HG02610 (cell line): ENCODE measurements around the gene TTC28.

Source experiments
- ATAC-seq: cut with Tn5 transposase; IDR thresholded peaks from one replicate; pipeline ENCODE4 v1.9.1; 2021; ENCODE audit warnings: mild to moderate bottlenecking, moderate library complexity; ENCODE audit not compliant: unreplicated experiment

TTC28 gene

DNA sequence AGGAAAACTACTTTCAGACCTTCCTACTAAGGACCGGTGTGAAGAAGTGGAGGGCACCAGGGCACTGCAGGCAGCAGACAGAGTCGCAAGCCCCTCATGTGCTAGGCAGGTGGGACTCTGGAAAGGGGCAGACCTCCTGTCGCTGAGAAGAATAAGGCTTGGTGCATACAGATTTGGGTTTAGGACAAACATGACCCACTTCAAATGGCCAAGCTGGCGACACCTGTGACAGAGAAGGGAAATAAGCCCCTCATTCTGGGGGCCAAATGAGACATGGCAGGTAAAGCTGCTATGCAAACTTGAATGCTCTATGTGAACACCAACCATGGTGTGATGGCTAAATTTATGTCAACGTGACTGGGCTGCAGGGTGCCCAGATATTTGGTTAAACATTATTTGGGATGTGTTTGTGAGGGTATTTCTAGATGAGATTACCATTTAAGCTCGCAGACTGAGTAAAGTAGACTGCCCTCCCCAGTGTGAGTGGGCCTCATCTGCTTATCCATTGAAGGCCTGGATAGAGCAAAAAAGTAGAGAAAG lies 648.2 kb downstream of the TTC28 start:
- ATAC-seq, result no peak

DNA sequence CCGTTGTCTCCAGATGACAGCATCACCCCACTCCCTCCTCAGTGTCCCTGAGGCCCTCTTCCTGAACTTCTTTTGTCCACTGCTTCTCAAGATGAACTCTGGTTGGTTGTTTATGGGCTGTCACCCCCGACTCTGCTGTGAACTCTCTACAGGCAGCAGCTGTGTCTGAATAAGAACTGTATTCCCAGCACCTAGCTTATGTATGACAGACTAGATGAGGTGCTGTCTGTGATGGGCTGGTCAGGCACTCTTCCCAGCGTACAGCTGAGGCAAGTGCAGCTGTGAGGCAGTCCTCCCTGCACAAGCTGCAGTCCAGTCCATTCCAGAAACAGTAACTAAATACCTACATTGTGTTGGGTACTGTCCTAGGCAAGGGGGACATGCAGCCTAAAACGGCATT lies 649.2 kb downstream of the TTC28 start:
- no peak for ATAC-seq

DNA sequence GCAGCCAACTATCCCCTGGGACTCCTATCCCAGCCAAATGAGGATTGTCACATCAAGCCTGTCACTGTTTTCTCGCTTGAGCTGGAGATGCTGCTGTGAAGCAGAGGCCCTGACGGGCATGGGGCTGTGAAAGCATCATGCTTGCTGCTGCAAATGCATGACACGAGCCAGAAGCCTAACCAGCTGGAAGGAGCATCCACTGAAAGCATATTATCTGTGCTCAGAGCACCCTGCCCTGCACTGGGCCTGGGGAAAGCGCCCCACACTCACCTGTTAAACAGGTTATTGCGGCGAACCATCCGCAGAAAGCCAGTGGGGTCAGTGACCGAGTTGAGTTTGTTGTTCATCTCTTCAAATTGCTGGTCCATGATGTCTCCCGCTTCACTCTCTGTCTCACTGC lies 649.7 kb downstream of the TTC28 start:
- no peak for ATAC-seq

DNA sequence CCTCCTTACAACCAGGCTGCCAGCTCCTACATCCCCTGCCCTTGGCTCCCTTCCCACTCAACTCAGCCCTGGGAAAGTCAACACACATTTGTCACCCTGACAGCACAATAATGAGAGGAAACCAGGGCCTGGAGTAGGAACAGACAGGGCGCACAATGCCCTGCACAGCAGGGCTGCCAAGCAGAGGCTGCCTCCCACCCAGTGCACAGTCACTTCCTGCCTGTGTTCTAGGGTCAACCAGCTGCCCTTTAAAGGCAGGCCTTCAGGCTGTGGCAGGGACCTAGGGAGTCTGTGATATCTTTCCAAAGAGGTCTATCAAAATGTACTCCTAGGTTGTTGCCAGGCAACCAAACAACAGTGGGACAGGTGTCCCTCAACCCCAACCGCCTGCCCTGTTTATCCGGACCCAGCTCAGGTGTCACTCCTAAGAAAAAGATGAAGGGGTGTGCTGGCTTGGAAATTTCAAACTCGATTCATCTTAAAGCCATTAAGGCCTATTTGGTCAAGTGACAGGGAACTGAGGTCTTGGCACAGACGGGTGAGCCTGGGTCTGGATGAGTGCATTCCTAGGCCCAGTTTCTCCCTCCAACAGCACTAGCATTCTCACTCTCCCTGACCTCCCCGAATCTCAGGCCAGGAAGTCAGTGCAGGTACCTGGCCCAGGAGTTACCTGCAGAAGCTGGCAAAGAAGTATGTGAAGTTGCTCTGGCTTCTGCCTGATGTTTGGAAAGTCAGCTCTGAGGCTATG lies 650.3 kb downstream of the TTC28 start:
- no peak for ATAC-seq

DNA sequence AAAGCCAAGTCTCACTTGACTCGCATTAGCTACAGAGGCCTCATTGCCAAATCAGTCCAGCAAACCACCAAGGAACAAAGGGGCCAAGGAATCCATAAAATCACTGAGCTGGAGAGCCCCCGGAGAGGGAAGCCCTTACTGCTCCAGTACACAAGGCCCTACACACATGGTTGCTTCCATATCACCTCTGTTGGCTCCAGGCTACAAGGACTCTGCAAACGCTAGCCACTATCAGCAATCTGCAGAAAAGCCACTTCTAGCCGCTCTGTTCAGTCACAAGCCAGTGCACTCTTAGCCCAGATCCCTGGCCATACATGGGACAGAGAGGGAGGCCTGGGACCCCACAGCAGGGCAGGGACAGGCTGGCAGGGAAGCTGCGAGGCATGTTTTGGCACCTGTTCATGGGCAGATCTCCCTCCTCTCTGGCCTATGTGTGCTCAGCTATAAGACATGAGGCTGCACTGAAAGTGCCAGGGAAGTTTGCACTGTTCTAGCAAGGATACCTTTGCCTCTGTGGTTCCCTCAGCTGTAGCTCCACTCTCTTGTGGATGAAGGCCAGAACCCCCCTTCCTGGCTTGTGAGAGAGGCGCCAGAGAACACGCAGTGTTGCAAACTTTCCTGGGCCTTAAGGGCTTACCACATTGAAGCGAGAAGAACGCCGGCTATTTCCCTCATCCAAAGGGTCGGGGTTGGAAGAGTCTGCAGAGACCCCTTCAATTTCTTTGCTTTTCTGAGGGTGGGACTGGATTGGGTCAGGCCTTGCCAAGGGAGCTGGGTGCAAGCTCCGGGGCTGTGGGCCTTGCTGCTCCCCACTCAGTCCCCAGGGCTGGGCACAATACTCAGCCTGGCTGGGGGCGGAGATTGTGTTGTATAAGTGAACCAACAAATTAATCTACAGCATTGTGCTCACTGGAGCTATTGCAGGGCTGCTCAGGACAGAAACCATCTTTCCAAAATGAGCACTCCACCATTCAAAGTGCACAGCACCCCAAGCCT lies 651.9 kb downstream of the TTC28 start:
- no peak for ATAC-seq

DNA sequence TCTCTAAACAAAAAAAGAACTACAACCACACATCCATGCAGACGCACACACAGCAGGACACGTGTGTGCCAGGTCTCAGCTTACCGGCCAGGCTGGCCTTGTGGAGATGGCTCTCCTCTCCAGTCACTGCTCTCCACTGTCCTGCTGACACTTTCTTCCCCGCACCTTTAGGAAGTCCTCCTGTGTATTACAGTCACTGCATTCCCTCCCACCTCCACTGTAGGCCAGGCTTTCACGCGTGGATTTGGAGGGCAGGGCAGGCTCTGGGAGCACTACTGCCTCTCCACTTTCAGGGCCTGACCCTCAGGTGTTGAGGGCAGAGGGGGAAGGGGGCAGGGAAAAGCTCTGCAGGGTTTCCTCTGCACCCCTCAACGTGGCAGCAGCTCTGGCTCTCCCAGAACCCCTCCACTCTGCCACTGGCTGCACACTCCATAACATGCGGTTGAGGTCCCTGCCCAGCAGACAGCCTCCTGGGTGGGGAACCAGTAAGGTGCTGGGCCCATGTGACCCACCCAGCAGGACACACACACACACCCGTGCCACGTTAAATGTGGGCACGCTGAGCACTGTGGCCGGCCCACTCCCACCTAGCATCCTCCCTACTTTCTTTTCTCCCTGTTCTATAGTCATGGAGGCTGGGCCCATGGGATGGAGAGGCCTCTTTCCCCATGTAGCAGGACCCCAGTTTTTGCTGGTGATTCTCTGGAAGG lies 653.6 kb downstream of the TTC28 start:
- ATAC-seq, result no peak

DNA sequence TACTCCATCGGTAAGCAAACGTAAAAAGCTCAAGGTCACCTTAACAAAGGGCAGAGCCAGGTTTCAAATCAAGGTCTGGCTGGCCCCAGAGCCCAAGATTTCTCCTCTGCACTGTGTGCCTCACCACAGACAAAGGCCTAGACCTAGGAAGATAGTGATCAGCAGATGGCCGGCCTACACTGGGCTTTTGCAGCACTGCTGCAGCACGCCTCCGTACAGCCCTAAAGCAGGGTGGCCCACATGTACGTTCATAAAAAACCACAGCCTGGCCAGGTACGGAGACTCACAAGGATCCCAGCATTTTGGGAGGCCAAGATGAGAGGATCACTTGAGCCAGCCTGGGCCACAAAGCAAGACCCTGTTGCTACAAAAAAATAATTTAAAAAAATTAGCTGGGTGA lies 654.3 kb downstream of the TTC28 start:
- ATAC-seq, result no peak

DNA sequence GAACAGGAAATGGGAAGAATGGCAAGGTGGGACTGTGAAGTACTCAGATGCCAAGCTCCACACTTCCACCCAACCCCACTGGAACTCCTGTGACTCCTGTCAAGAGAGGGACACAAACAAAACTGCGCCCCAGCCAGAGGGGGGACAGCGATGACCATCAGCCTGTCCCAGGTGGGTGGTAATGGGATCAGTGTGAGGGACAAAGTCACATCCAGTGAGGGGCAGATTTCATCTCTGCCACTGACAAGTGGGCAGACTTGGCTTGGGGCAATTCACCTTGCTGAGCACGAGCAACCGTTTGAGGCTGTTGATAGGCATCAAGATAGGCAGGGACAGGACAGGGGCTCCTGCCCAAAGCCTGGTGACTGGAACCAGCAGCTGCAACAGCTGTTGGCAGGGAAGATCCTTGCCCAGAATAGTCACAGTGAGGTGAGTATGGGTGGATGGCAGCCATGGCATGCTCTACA lies 655.2 kb downstream of the TTC28 start:
- ATAC-seq, result no peak

DNA sequence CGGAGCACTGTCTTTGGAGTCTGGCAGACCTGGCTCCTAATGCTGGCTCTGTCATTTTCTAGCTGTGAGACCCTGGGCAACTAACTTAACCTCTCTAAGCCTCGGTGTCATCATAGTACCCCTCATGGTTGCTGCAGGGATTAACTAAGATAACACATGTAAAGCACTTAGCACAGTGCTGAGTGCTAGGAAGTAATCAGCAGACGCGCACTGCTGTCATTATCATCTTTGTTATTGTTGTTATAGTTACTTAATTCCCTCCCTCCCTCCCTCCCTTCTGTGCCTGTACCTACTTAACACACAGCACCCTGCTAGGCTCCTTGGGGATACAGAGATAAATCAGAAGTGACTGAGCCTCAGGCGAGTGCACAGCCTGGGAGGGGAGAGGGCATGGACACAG lies 655.9 kb downstream of the TTC28 start:
- no peak for ATAC-seq

DNA sequence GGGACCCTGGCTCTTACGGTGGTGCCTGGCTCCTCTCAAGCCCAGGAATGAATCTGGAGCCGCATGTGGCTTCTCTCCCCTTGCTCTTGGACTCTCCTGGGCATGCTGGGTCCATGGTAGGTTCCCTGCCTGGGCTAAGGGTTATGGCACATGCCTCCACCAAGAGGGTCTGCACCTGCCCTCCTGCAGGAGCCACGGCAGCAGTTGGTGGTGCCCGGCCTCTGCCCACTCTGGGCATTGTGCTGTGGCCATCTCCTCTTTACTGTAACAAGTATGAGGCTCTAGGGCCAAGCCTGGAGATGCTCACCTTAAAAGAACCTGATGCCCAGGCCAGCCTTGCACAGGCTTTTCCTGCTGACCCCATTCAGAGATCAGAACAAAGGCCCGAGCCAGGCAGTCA lies 656.6 kb downstream of the TTC28 start:
- no peak for ATAC-seq

DNA sequence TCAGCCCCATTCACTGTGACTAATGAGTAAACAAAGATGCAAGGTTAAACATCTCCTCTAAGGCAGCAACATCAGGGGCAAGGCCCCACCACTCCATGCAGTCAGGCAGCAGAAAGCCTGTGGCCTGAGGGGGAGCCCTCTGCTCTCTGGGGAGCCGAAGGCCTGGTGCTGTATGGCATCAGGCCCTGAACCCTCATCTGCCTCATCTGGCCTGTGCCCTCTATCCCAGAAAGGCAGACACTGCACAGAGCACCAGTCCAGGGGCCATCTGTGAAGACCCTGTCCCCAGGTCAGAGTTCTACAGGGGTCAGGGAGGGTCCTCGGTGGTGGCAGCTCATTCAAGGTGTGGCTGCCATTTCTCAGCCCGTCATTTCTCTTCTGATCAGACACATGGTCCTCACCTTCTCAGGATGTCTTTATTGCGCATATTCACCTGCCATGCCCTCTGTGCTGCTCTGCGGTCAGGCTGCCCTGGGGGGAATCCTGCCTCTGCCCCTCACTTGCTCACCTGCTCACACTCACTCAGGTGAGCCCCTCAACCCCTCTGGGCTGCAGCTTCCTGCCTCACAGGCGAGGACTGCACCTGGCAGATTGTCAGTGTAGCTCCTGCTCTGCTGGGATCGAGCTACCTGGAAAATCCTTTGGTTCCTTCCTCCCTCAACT lies 657.5 kb downstream of the TTC28 start:
- no peak for ATAC-seq

DNA sequence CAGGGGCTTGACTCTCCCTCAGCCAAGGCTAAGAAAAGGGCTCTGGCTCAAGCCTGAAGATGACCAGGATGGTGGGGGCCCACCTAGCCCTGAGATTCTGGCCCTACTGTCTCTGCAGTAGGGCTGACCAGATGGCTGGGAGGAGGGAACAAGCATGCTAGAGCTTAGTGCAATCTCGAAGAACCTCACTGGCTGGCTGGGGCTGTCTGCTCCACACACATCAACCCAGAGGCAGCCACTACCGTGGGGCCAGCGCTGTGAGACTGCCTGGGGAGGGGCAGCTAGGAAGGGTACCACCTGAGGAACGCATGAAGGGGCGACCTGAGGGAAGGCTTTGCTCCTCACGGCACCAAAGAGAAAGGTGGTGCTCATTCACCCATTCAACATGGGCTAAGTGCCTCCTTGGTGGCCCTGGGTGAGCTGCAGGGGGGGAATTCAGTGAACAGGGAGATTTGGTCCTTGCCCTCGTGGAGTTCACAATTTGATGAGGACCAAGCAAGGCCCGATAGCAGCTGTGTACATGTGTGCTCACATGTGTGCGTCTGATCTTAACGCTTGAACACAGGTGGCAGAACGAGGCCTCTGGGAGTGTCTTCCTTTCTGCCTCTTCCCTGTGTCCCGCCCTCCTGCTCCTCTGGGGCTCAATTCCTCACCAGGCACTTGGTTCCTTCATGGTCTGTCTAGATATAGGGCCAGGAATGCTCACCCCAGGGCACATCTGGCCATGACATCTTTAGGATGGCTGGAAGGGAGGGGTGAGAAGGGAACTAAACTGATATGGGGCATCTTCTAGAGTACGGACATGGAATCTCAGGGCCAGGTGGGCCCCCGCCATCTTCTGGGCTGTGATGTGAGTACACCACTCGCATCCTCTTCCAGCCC lies 658.3 kb downstream of the TTC28 start:
- no peak for ATAC-seq

DNA sequence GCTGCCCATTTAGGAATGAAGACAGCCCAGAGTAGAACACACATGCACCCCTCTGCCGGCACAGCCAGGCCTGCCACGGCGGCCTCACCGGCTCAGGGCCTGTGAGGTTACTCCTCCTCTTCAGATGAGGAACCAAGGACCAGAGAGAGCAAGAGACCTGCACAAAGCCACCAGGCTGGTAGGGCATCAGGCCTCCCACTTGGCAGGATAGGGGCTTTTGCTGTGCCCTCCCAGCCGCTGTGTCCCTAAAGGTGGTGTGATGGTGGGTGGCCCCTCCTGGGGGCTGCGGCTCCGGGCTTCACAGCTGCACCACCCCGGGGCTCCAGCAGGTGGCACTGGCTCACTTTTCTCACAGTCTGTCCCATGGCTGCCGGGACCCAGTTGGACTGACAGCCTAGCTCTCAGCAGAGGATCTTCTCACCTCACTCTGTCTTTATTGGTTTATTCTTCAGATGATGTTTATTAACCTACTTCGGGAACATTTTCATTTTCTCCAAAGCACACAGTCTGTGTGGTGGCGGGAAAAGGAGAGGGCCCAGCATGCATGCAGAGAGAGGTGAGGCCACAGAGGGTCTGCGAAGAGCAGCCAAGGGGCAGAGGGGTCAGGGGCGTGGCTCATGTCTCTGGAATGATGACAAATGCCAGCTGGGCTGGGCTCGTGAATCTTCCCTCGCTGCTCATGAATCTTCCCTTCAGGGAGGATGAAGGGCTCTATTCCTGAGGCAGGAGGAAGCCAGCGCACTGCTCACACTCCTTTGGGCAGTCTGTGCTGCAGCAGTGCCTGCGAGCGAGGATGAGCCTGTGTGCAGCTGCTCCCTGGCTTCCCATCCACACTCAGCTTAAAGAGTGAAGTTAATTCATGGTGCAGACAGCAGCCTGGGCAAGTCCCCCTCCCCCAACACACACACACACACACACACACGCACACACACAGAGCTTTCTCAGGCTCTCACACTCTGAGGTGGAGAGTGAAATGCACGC lies 659.5 kb downstream of the TTC28 start:
- no peak for ATAC-seq

DNA sequence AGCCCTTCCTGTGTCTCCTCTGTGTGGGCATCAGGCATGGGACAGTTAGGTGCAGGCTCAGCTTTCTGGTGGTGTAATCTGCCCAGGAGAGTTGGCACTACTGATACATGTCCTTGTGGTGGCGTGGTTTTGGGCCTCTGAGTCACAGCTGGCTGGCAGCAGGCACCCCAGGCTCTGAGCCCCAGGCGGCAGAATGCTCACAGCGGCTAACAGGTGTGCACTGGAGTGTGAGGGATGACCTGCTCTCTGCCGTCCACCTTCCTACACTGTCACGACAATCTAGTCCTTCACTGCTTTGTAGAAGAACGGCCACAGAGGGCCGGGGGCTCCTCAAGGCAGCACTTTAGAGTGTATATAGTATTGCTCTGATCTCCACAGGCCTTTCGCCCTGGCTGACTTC lies 660.3 kb downstream of the TTC28 start:
- ATAC-seq, result no peak

DNA sequence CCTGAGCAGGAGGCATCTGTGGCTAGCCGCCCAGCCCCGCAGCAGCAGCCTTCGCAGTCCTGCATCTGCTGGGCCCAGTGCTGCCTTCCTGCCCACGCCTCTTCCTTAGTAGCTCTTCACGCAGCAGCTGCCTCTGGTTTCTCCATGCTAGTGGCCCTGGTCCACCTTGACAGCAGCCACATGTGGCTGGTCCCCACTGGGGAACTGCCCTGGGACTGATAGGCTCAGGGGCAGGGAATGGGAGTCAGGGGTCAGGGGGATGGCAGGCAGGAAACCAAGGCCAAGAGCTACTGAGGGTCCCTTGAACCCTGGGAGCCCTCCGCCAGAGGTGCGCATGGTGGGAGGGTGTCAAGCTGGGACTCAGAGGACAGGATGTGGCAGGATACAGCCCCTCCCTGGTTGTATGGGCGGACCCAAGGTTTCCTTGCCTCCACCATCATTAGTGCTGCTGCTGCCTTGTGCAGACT lies 661.1 kb downstream of the TTC28 start:
- ATAC-seq, result no peak

DNA sequence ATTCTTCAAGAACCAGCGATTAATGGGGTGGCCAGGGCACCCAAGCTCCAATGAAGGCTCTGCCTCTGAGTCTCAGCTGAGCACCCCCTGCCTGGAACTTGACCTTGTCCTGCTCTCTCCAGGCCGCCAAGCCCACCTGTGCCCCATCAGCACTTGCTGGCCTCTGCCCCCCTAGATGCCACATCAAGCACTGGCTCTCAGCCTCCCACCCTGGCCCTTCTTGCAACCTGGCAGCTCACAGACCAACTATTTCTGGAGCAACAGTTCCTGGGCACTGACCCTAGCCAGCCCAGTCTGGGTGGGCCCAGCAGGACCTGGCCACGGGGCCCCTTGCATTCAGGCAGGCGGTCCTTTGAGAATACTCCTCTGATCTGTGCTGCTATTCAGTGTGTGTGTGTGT lies 661.8 kb downstream of the TTC28 start:
- no peak for ATAC-seq

DNA sequence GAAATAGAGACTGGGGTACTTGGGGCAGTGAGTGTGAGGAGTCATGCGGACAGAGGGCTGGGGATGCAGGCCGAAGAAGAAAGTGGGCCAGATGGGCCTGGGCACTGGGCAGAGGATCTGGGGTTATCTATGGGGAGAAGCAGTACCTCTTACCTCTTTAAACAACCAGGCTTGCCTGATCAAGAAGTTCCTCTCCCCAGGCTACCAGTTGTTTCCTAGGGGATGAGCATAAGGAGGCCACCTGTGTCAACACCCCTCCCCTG lies 662.2 kb downstream of the TTC28 start:
- no peak for ATAC-seq

DNA sequence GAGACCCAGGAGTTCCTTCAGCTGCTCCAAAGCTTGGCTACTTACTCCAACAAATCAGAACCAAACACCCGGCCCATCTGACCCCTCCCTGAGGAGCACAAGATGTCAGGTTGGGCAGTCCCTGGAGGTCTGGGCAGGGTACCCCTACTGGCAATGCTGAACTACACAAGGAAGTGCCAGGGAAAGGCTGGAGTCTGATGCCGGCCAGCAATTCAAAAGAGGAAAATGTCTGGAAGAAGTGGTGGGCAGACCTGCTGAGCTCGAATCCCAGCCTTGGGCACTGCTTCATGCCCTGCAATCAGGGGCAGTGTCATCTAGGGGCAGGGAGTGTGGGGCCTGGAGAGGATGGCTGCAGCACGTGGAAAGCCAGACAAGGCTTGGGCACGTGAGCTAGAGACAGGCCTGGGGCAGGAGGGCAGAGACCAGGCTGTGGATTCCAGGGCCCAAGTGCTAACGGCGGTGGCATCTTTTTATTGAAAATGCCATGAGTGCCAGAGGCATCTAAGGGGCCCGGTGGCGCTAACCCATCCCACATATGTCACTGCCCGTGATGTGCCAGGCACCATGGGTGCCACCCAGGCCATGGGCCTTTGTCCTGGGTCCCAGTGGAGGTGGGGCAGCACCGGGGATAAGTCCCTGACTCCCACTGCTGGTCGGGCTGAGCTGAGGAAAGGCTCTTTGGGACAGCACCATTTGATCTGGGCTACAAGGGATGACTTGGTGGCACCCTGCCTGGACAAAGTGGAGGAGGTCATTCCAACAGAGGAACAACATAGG lies 662.7 kb downstream of the TTC28 start:
- no peak for ATAC-seq
